IPS-18a (cell line): ENCODE data around the gene FSTL4.
"Not testable (repeated sequence)": the region's sequence is repeated elsewhere in the genome, so short reads cannot be mapped to it uniquely, and the experiment has no call there.

Source experiments
- H3K27ac ChIP-seq: one replicate; pipeline ENCODE4 v1.5.1; 2013; ENCODE audit warnings: low read length
- H3K27me3 ChIP-seq: one replicate; pipeline ENCODE4 v1.6.1; 2013; ENCODE audit warnings: mild to moderate bottlenecking, low read length; ENCODE audit not compliant: control insufficient read depth, insufficient read depth
- H3K36me3 ChIP-seq: one replicate; pipeline ENCODE4 v1.6.1; 2013; ENCODE audit warnings: low read depth, low read length; ENCODE audit not compliant: control insufficient read depth
- H3K4me1 ChIP-seq: one replicate; pipeline ENCODE4 v1.6.1; 2013; ENCODE audit warnings: low read depth, low read length; ENCODE audit not compliant: control insufficient read depth
- H3K4me3 ChIP-seq: one replicate; pipeline ENCODE4 v1.5.1; 2013; ENCODE audit warnings: low read length
- H3K9ac ChIP-seq: one replicate; pipeline ENCODE4 v1.6.1; 2013; ENCODE audit warnings: mild to moderate bottlenecking, low read length, moderate library complexity
- H3K9me3 ChIP-seq: one replicate; pipeline ENCODE4 v1.6.1; 2013; ENCODE audit warnings: low read depth, low read length; ENCODE audit not compliant: control insufficient read depth

FSTL4 gene

DNA sequence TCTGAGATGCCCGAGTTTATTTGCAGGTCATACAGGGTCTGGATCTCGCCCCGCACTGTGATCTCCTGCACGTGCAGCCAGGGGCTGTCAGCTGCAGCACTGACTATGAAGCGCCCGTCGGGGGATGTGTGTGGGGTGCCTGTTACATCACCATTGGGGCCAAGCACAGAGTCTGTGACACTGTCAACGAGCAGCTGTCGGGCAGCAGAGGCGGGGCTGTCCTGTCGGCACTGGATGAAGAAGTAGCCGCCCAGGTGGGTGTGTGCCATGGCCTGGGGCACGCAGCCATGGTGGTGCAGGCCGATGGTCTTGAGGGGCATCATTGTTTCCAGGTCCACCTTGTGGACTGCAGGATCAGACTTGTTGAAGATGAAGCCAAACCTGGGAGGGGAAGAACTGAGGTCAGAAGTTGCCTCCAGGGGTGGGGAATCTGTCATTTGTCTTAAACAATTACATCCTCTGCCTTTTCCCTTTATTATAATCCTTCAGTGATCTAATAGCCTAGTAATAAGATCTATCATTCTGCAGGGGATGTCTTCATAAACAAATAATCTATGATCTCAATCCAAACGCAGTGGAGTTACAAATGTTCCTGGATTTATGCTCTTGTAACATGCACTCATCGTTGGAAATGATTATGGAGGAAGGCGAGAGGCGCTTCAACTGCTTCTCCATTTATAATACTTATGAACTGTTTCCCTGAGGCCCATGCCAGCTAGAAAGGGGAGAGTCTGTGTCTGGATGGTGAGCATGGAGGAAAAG, 412.7 kb downstream of the FSTL4 start:
- H3K9ac ChIP-seq = no peak overlapping the region
- H3K27ac ChIP-seq = no peak overlapping the region
- no peaks in the 10 kb centered on the region for H3K27me3 ChIP-seq
- no peaks in the 10 kb centered on the region for H3K36me3 ChIP-seq
- H3K4me3 ChIP-seq = no peak overlapping the region
- no peaks in the 10 kb centered on the region for H3K9me3 ChIP-seq
- H3K4me1 ChIP-seq = peaks cover 9% of the 10 kb centered on the region

DNA sequence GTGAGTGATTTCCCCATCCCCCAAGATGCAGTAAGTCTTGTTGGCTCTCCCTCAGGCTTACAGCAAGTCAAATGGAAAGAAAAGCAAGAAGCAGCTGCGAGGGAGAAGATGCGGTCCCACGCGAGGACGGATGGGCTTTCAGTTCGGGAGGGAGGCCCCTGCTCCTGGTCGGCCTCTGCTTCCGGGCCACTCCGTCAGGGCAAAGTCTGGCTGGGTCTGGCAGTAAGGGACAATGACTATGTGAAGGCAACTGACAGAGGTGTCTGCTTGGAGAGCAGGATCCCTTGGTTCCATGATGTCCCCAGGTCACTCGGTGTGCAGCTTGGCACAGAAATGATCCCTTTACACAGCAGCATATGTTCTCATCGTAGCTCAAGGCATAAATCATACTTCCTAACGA, 413.8 kb downstream of the FSTL4 start:
- H3K9me3 ChIP-seq = no peaks in the 10 kb centered on the region
- H3K27ac ChIP-seq = no peak overlapping the region
- no peak overlapping the region for H3K4me3 ChIP-seq
- no peaks in the 10 kb centered on the region for H3K27me3 ChIP-seq
- no peak overlapping the region for H3K9ac ChIP-seq
- no peaks in the 10 kb centered on the region for H3K36me3 ChIP-seq
- H3K4me1 ChIP-seq = peaks cover 9% of the 10 kb centered on the region

DNA sequence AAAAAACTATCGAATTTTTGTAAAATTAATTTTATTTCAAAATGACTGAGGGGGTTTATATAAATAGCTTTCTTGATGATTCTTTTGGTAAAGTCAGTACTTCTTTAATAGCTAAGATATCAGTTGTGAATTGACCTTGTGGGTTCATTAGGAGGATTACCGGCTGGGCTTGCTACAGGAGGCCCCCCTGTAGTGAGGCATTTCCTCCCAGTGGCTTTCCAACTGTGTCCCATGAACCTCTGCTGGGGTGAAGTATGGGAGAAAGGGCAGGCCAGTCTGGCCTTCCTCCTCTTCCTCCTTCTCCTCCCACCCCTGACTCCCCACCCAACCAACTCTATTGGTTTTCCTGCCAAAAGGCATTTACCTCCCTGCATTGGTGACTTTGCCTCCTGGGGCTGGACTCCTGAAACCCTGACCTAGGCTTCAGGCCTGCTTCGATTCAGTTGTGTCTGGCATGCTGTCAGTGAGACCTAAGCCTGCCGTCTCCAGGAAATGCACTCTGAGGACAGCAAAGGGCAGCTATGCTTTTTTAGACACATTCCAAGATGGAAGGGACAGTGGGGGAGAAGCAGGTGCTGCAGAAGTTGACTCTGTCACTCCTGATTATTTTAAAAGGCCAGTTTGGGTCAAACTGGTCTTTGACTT, 415.8 kb downstream of the FSTL4 start:
- H3K9me3 ChIP-seq = no peaks in the 10 kb centered on the region
- no peak overlapping the region for H3K9ac ChIP-seq
- H3K4me1 ChIP-seq = peaks cover 9% of the 10 kb centered on the region
- H3K27ac ChIP-seq = no peak overlapping the region
- no peaks in the 10 kb centered on the region for H3K36me3 ChIP-seq
- no peaks in the 10 kb centered on the region for H3K27me3 ChIP-seq
- no peak overlapping the region for H3K4me3 ChIP-seq

DNA sequence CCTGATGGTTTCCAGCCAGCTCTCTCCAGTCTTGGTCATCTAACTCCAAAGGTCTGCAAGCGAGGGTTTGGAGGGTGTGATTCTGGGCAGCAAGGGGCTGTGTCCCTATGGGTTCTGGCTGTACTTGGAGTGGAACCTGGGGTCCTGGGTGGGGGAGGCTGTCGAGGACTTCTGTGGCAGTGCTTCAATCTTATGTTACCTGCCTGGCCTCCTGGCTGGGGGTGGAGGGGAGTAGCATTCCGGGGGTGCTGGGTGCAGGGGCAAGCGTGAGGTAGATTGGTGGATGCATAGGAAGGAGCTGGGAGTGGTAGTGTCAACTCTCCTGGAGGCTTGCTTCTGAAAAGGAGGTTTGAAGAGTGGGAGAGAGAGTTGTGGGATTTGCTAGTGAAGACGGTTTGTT, 417.1 kb downstream of the FSTL4 start:
- H3K4me3 ChIP-seq = no peak overlapping the region
- H3K9me3 ChIP-seq = no peaks in the 10 kb centered on the region
- H3K9ac ChIP-seq = no peak overlapping the region
- peaks cover 9% of the 10 kb centered on the region for H3K4me1 ChIP-seq
- no peaks in the 10 kb centered on the region for H3K27me3 ChIP-seq
- H3K27ac ChIP-seq = no peak overlapping the region
- no peaks in the 10 kb centered on the region for H3K36me3 ChIP-seq

DNA sequence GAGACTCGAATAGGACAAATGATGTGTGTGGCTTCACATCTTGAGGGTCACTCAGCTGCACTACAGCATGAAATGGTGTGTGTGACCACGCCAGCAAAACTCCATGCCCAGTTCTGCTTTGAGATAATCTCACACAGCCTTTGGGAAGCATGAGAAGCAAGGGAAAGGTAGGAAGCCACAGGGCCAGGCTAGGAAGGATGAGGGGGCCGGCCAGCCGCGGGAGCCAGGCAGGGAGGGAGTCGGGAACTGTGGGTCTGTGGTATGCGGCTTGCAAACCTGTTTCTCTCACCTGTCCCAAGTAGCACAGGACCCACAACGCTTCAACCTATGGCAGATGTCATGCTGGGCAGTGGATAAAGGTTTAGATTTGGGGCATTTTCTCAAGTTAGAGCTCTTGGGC, 418.5 kb downstream of the FSTL4 start:
- H3K9ac ChIP-seq = no peak overlapping the region
- H3K4me1 ChIP-seq = peaks cover 9% of the 10 kb centered on the region
- H3K4me3 ChIP-seq = no peak overlapping the region
- no peaks in the 10 kb centered on the region for H3K9me3 ChIP-seq
- no peak overlapping the region for H3K27ac ChIP-seq
- H3K36me3 ChIP-seq = no peaks in the 10 kb centered on the region
- H3K27me3 ChIP-seq = no peaks in the 10 kb centered on the region

DNA sequence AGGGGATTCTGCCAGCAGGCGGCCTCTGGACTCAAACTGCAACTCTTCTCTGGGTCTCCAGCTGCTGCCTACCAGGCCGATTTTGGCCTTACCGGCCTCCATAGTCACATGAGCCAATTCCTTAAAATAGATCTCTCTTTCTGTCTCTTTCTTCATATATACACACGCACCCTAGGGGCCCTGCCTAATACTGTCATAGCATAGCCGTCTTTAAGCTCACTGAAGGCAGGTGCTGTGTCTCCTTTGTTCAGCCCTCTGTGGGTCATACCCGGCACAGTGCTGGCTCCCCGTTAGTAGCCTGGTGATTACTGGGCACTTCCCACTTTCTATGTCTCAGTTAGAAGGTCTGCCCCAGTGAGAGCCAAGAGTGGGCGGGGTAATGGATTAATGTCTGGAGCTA, 419.6 kb downstream of the FSTL4 start:
- Histone ChIP-seq H3K36me3 (no peaks in the 10 kb centered on the region), H3K27me3 (no peaks in the 10 kb centered on the region), H3K9me3 (no peaks in the 10 kb centered on the region), H3K27ac (no peak overlapping the region), H3K4me3 (no peak overlapping the region), H3K9ac (no peak overlapping the region), H3K4me1 (peaks cover 9% of the 10 kb centered on the region)

DNA sequence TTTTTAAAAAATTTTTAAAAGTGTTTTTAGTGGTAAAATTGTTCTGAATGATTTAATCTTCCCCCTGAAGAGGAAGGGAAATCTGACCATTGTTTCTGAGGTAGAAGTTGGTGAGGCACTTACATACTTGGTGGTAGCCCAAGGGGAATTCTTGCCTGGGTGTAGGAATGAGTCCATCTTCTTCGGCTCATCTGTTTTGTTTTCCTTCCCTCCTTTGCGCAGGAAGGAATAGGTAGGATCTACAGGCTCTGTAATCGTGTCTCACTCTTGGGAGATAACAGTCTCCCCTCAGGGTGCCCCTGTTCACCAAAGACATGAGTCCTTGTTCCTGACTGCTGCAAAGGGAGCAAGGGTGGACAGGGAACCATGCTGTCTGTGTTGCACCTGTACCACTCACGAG, 422.5 kb downstream of the FSTL4 start:
- Histone ChIP-seq H3K27ac (no peak overlapping the region), H3K27me3 (no peaks in the 10 kb centered on the region), H3K4me1 (no peaks in the 10 kb centered on the region), H3K9me3 (no peaks in the 10 kb centered on the region), H3K9ac (no peak overlapping the region), H3K4me3 (no peak overlapping the region), H3K36me3 (no peaks in the 10 kb centered on the region)

DNA sequence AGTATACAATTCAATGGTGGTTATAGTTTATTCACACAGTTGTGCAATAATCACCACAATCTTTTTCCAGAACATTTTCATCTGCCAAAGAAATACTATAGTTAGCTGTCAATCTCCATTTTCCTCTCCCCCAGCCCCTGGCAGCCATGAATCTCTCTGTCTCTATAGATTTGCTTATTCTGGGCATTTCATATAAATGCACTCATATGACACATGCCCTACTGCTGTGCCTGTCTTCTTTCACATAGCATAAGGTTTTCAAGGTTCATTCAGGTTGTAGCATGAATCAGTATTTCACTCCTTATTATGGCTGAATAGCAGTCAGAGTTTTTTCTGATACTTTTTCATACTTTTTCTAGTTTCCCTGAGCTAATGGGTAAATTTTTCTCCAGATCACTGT, 432.9 kb downstream of the FSTL4 start:
- Histone ChIP-seq H3K9ac (no peak overlapping the region), H3K4me1 (no peaks in the 10 kb centered on the region)

DNA sequence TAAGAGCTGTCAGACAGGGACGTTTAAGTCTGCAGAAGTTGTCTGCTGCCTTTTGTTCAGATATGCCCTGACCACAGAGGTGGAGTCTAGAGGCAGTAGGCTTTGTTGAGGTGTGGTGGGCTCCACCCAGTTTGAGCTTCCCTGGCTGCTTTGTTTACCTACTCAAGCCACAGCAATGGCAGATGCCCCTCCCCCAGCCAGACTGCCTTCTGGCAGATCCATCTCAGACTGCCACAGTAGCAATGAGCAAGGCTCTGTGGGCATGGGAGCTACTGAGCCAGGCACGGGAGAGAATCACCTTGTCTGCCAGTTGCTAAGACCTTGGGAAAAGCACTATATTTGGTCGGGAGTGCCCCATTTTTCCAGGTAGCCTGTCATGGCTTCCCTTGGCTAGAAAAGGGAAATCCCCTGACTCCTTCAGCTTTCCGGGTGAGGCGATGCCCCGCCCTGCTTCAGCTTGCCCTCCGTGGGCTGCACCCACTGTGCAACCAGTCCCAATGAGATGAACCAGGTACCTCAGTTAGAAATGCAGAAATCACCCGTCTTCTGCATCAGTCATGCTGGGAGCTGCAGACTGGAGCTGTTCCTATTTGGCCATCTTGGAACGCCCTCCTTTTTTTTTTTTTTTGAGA, 441.5 kb downstream of the FSTL4 start:
- H3K27me3 ChIP-seq, H3K9ac ChIP-seq, H3K4me1 ChIP-seq, H3K4me3 ChIP-seq, H3K27ac ChIP-seq, H3K36me3 ChIP-seq, H3K9me3 ChIP-seq: not testable (repeated sequence)

More for the DNA sequence above, 432.9 kb downstream of the FSTL4 start:
- Histone ChIP-seq H3K9me3 (no peaks in the 10 kb centered on the region), H3K4me3 (no peak overlapping the region), H3K27ac (no peak overlapping the region), H3K27me3 (no peaks in the 10 kb centered on the region), H3K36me3 (no peaks in the 10 kb centered on the region)

DNA sequence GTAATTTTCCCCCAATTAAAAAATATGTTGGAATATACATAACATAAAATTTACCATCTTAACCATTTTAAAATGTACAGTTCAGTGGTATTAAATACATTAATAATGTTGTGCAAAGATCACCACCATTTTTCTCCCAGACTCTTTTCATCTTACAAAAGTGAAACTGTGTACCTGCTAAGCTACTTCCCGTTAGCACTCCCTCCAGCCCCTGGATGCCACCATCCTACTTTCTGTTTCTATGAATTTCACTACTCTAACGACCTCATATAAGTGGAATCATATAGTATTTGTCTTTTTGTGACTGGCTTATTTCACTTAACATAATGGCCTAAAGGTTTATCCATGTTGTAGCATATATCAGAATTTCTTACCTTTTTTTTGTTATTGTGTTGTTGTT, 447.6 kb downstream of the FSTL4 start:
- Histone ChIP-seq H3K9me3 (no peaks in the 10 kb centered on the region), H3K4me1 (no peaks in the 10 kb centered on the region), H3K27ac (no peak overlapping the region), H3K9ac (no peak overlapping the region), H3K27me3 (no peaks in the 10 kb centered on the region), H3K36me3 (no peaks in the 10 kb centered on the region), H3K4me3 (no peak overlapping the region)

DNA sequence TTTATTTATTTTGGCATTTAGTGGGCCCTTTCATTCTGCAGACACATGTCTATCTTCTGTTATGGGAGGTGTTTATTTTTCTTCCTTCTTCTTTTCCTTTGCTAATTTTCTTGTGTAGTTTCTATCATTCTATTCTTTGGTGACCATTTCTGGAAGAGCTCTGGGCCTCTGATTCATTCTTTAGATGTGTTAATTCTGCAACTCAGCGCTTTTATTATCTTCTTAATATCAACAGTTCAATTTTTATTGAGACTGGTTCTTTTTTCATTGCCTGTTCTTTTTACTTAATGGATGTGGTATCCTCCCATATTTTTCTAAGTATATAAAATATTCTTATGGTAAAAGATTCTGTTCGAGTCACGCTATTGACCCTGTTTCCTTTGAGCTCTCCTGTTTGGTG, 448.5 kb downstream of the FSTL4 start:
- no peaks in the 10 kb centered on the region for H3K27me3 ChIP-seq
- no peaks in the 10 kb centered on the region for H3K9me3 ChIP-seq
- no peak overlapping the region for H3K9ac ChIP-seq
- H3K4me3 ChIP-seq = no peak overlapping the region
- no peaks in the 10 kb centered on the region for H3K4me1 ChIP-seq
- H3K27ac ChIP-seq = no peak overlapping the region
- H3K36me3 ChIP-seq = no peaks in the 10 kb centered on the region

DNA sequence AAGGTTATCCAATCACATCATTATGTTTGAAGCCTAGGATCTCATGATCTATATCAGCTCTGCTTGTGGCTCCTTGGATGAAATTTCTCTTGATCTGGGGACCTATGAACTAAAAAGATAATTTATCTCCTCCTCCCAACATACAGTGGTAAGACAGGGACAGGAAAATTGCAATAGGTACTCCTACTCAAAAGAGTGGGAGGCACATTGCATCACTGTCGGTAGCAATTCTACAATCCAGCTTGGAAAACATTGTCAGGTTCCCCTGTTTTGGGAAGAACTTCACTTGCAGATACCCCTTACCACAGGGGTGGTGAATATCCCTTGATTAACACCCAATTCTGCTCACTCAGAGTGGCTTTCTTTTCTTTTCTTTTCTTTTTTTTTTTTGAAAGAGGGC, 452.8 kb downstream of the FSTL4 start:
- Histone ChIP-seq H3K27me3 (no peaks in the 10 kb centered on the region), H3K36me3 (no peaks in the 10 kb centered on the region), H3K27ac (no peak overlapping the region), H3K9me3 (no peaks in the 10 kb centered on the region), H3K4me1 (no peaks in the 10 kb centered on the region), H3K9ac (no peak overlapping the region), H3K4me3 (no peak overlapping the region)
